Measurements from ENCODE around the gene PPP2R5C. TPM values are rescaled to one million over a fixed set of nuclear protein-coding genes. Genes with fewer than 3 reads are reported as not detected.

Gene PPP2R5C
- total RNA-seq (2022; extraction: Qiagen RNA extraction): 62.8 to 77.8 TPM (median 69.9 TPM) in 5 replicates

DNA sequence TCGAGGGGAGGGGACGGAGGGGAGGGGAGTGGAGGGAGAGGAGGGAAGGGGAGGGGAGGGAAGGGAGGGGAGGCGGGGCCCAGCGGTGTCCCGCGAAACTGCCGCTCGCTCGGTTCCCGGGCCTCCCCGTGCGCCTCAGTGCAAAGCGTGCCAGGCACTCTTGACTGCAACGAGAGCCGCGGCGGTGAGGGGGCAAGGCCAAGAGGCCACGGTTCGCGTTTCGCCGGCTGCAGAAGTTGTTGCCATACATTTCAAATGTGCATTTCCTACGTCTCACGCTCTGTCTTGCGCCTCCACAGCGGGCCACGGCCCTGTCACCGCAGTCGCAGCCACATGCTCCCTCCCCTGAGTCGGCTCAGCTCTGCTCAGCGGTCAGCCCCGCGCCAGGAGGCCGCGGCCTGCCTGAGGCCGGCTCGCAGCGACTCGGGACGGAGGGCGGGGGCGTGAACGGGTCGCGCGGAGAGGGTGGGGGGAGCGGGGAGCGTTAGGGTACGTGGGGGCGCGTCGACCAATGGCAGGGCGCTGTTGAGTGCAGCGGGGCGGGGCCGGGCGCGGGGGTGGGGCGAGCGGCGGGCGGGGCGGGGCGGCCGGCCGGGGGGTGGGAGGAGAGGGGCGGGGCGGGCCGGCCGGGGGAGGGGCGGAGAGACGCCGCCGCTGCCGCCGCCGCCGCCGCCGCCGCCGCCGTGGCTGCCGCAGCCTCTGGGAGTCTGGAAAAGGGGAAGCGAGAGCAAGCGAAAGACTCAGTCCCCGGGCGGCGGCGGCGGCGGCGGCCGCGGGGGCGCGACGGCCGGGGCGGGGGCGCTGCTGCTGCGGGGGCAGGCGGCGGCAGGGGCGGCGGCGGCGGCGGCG is at the start of gene PPP2R5C:
Gene PPP2R5C, plus strand, starts transcription at position 678 of the 849 bp plus-strand sequence. CDS start 185 bp downstream, outside the sequence.

DNA sequence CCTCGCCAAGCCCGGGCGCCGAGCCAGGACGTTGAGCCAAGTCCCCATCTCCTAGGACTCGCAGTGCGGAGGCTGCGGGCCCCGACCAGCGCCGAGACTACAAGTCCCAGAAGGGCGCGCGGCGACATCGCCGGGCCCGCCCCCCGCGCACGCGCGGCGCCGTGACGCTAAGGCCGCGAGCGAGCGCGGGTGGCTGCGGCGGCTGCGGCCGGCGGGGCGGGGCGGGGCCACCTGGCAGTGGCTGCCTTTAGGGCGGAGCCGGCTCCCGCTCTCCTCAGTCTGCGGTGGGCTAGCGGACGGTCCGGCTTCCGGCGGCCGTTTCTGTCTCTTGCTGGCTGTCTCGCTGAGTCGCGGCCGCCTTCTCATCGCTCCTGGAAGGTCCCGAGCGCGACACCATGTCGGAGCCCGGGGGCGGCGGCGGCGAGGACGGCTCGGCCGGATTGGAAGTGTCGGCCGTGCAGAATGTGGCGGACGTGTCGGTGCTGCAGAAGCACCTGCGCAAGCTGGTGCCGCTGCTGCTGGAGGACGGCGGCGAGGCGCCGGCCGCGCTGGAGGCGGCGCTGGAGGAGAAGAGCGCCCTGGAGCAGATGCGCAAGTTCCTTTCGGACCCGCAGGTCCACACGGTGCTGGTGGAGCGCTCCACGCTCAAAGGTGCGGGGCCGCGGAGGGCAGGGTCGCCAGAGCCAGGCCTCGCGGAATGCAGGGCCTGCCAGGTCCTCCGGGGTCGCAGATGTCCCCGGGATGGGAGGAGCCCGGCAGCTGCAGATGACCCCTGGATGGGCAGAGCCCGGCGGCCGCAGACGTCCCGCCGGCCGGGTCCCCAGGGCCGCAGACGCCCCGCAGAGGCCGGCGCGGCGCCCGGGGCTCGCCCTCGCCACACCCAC is 203.0 kb downstream of the PPP2R5C start, which contains the start of gene DYNC1H1:
Gene DYNC1H1, plus strand, starts transcription at position 277 of the 884 bp plus-strand sequence. Its CDS starts 119 bp downstream, at position 396.

Other genes starting within 250 kb of the PPP2R5C start
- 0.03 to 0.08 TPM (median 0.03 TPM) in 3 of 5 replicates, not detected in the others for gene DIO3, start 200.2 kb upstream of the PPP2R5C start, total RNA-seq (2022; extraction: Qiagen RNA extraction)
- 191 to 246 TPM (median 237 TPM) in 5 replicates for gene DYNC1H1, start 202.9 kb downstream of the PPP2R5C start, total RNA-seq (2022; extraction: Qiagen RNA extraction)